RWPE1 (cell line): Measurements from ENCODE around the gene TPO.

Experiments used
- CTCF ChIA-PET: fragments of 350-600 bp; sonication (Branson Sonifier 250); formaldehyde crosslinking; extraction: SDS; loops from one replicate; lab custom pipeline; 2021; lab: Yijun Ruan, JAX
- POLR2A ChIA-PET: fragments of 400-600 bp; formaldehyde crosslinking; extraction: SDS; loops from one replicate; lab custom pipeline; 2020; ENCODE audit warnings: antibody characterized with exemption; ENCODE audit not compliant: low non-redundant PET; lab: Yijun Ruan, JAX
- DNase-seq: peaks from one replicate; pipeline ENCODE4 v3.0.0; 2012; ENCODE audit warnings: low spot score
- H3K27ac ChIP-seq: fragments of 450-650 bp; 2 replicates; pipeline ENCODE4 v1.5.1; 2017
- CTCF ChIP-seq: fragments of 450-650 bp; conservative IDR thresholded peaks from 2 replicates; pipeline ENCODE4 v1.5.1; 2017; ENCODE audit warnings: low read depth, mild to moderate bottlenecking

The TPO gene

DNA sequence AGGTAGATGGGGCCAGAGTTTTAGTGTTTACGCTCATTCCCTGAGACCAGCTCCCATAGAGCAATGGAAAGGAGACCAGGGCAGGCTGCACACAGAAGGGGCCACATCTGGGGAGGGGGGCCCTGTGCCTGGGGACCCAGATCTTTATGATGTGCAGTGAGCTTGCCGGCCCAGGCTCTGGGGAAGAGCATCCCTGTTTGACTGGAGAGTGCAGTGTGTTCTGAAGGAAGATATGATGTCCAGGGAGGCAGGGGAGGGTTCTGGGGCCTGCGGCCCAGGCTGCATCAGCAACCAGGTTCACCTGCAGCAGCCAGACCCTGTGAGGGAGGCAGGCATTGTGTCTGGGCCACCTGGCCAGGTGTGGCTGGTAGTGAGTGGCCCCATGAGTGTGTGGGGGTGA is 13.8 kb downstream of the TPO start:
- CTCF ChIA-PET, result no interaction called here
- POLR2A ChIA-PET, result no interaction called here
- H3K27ac ChIP-seq, result no peak overlapping the region
- TF ChIP-seq CTCF, result no peak
- no peak for DNase-seq

GRCh38 chr2:1429895-1430294 is 16.6 kb downstream of the TPO start:
- no peak for DNase-seq
- no peak for TF ChIP-seq CTCF
- no peak overlapping the region for H3K27ac ChIP-seq
- ChIA-PET POLR2A (no interaction called here), CTCF (no interaction called here)

DNA sequence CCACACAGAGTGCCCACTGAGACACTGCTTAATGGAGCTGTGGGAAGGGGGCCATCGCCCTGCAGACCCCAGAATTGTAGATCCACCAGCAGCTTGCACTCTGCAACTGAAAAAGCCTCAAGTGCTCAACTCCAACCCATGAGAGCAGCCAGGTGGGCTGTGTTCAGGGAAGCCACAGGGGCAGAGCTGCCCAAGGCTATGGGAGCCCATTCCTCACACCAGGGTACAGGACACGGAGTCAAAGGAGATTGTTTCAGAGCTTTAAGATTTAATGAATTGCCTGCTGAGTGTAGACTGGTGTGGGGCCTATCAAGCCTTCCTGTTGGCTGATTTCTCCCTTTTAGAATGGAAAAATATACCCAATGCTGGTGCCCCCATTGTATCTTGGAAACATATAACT is 17.2 kb downstream of the TPO start:
- TF ChIP-seq CTCF, result no peak
- DNase-seq, result no peak
- CTCF ChIA-PET, result no interaction called here
- POLR2A ChIA-PET, result no interaction called here
- H3K27ac ChIP-seq, result no peak overlapping the region

DNA sequence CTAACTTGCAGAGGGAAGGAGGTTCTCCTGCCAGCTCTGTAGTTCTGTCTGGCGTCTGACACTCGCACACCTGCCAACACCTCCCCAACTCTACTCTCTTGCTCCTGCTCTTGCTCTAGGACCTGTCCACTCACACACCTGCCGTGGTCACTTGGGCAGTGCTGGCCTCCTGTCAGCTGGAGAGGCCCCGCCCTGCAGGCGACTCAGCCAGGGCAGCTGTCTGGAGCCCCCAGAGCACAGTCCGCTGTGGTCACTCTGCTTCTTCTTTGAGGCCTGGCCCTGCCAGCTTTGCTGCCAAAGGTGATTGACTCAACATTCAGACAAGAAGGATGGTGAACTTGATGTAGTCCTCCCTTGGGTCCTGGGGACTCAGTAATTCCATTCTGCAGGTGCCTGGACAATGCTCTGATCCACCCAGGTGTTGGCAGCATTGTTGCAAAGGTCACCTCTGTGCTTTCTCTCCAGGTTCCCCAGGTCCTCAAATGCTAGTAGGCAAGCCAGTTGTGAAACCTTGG is 18.7 kb downstream of the TPO start:
- no peak for TF ChIP-seq CTCF
- H3K27ac ChIP-seq, result no peak overlapping the region
- POLR2A ChIA-PET, result no interaction called here
- CTCF ChIA-PET, result interaction anchor here (0.7 kb wide), 1 partner anchor 110 kb away, joined by 4 read pairs; no protein-coding TSS in a partner anchor
- no peak for DNase-seq

DNA sequence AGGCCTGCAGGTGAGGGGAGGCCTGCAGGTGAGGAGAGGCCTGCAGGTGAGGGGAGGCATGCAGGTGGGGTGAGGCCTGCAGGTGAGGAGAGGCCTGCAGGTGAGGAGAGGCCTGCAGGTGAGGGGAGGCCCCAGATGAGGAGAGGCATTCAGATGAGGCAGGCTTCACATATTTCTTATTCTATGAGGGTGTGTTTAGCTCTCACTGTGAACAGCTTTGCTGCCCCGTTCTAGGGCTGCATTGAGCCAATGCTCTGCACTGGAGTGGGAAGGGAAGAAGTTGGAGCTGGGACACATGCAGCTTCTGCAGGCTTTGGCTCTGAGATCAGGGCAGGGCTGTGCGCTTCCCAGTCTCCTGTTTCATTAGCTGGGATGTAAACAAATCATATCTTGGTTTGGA is 19.5 kb downstream of the TPO start:
- ChIA-PET POLR2A (no interaction called here), CTCF (interaction anchor here (0.6 kb wide), 1 partner anchor 125 kb away, joined by 6 read pairs; no protein-coding TSS in a partner anchor)
- no peak for TF ChIP-seq CTCF
- DNase-seq, result no peak
- H3K27ac ChIP-seq, result no peak overlapping the region

- ChIA-PET POLR2A (no interaction called here), CTCF (no interaction called here)
- H3K27ac ChIP-seq, result no peak overlapping the region
- TF ChIP-seq CTCF, result no peak
- no peak for DNase-seq
Observed at GRCh38 chr2:1436369-1436768, 23.1 kb downstream of the TPO start.

DNA sequence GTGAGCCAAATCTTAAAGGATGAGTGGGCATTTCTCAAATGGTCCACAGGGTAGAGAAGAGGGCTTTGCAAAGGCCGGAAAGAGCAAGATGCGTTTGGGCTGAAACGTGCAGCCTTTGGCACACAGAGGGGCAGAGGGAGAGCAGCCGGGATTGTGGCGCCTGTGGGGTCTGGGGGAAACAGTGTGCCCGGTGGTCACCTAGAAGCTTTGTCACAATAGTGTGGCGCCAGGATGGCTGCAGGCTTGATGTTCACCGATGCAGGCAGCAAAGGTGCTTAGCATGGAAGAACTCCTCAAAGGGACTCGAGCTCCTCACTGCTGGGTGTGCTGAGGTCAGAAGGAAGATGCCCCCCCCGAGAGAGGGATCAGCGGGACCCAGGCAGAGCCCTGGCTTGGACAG is 23.8 kb downstream of the TPO start:
- CTCF ChIA-PET, result no interaction called here
- TF ChIP-seq CTCF, result no peak
- POLR2A ChIA-PET, result no interaction called here
- no peak for DNase-seq
- H3K27ac ChIP-seq, result no peak overlapping the region
